Keratinocyte (primary cell): ENCODE measurements around the gene PEPD.

Experiments used
- CTCF ChIP-seq, 3 experiments: IDR thresholded peaks in 1 of 3; conservative IDR thresholded peaks in 1 of 3; optimal IDR thresholded peaks in 1 of 3; 2 replicates in 2 of 3; 3 replicates in 1 of 3; pipeline versions ENCODE3 to v1.5.1; 2011; ENCODE audit warnings: low read length in 3 of 3, mild to moderate bottlenecking in 3 of 3, moderate library complexity in 2 of 3, control low read depth in 1 of 3, inconsistent platforms in 1 of 3; ENCODE audit not compliant: insufficient read depth in 2 of 3; ENCODE audit errors: extremely low read depth in 1 of 3
- EZH2 ChIP-seq: IDR thresholded peaks from one replicate; pipeline ENCODE4 v1.6.1; 2012; ENCODE audit warnings: inconsistent platforms, mild to moderate bottlenecking, low read length, moderate library complexity

GRCh38 chr19:33462112-33462791 lies 59.3 kb downstream of the PEPD start:
- TF ChIP-seq CTCF (optimal IDR thresholded peaks at IDR 0.05 in 1 of 3, IDR thresholded peaks at IDR 0.05 in 1 of 3, conservative IDR thresholded peaks at IDR 0.05 in 1 of 3; ENCODE audit: extremely low read depth in 1 of 3, insufficient read depth in 2 of 3, low read length in 3 of 3) (no peak), EZH2 (no peak)
